MCF 10A (cell line): ENCODE measurements around the gene RTL10. TPM values are rescaled to one million over a fixed set of nuclear protein-coding genes. Genes with fewer than 3 reads are reported as not detected.

Experiments
- BruUV-seq: library from RNA; stranded (reverse); fragments of 400-500 nt; replicated peaks from 2 replicates; lab custom pipeline; 2021; lab: Mats Ljungman, UMichigan
- CTCF ChIA-PET: fragments of 300-600 bp; sonication (Branson Sonifier 250); formaldehyde crosslinking; extraction: SDS; loops from one replicate; lab custom pipeline; 2021; ENCODE audit warnings: antibody characterized with exemption, inconsistent platforms; lab: Yijun Ruan, JAX
- POLR2A ChIA-PET: fragments of 300-600, 350-650 bp; sonication (Branson Sonifier 250); formaldehyde crosslinking; extraction: SDS; loops from one replicate; lab custom pipeline; 2020; ENCODE audit warnings: antibody characterized with exemption, inconsistent platforms; lab: Yijun Ruan, JAX
- DNase-seq: peaks from one replicate; pipeline ENCODE4 v3.0.0-alpha.2; 2018; ENCODE audit not compliant: unreplicated experiment
- H3K27ac Mint-ChIP-seq: one replicate; pipeline ENCODE4 v1.8.0; 2022; ENCODE audit warnings: mild to moderate bottlenecking, low read depth, mixed read lengths; ENCODE audit not compliant: unreplicated experiment
- H3K27me3 Mint-ChIP-seq: one replicate; pipeline ENCODE4 v1.8.0; 2022; ENCODE audit warnings: mixed read lengths; ENCODE audit not compliant: insufficient read depth, unreplicated experiment
- H3K36me3 Mint-ChIP-seq: one replicate; pipeline ENCODE4 v1.8.0; 2022; ENCODE audit warnings: mild to moderate bottlenecking, moderate library complexity, mixed read lengths; ENCODE audit not compliant: insufficient read depth, unreplicated experiment
- H3K4me1 Mint-ChIP-seq: one replicate; pipeline ENCODE4 v1.8.0; 2022; ENCODE audit warnings: mixed read lengths; ENCODE audit not compliant: insufficient read depth, unreplicated experiment
- H3K4me3 Mint-ChIP-seq: one replicate; pipeline ENCODE4 v1.8.0; 2022; ENCODE audit warnings: mild to moderate bottlenecking, moderate library complexity, mixed read lengths; ENCODE audit not compliant: unreplicated experiment
- H3K9me3 Mint-ChIP-seq: one replicate; pipeline ENCODE4 v1.8.0; 2022; ENCODE audit warnings: mixed read lengths; ENCODE audit not compliant: unreplicated experiment
- intact Hi-C: fragments of 100-400 bp; cut with micrococcal nuclease; formaldehyde crosslinking; loops from 2 replicates; pipeline ENCODE4 v1.14.1; 2022
- total RNA-seq: library from RNA; stranded (reverse); gene quantifications from 2 replicates; pipeline ENCODE4 v1.2.3, GENCODE V29; 2022
- TF ChIP-seq, protein P1 (sequence below): fragments of 200-600 bp; IDR thresholded peaks from one replicate; pipeline ENCODE4 v1.8.0; 2022; ENCODE audit warnings: antibody characterized with exemption, mild to moderate bottlenecking; ENCODE audit not compliant: unreplicated experiment

Gene RTL10
- total RNA-seq, 1 experiment from 2014 or later: 20.6 TPM

DNA sequence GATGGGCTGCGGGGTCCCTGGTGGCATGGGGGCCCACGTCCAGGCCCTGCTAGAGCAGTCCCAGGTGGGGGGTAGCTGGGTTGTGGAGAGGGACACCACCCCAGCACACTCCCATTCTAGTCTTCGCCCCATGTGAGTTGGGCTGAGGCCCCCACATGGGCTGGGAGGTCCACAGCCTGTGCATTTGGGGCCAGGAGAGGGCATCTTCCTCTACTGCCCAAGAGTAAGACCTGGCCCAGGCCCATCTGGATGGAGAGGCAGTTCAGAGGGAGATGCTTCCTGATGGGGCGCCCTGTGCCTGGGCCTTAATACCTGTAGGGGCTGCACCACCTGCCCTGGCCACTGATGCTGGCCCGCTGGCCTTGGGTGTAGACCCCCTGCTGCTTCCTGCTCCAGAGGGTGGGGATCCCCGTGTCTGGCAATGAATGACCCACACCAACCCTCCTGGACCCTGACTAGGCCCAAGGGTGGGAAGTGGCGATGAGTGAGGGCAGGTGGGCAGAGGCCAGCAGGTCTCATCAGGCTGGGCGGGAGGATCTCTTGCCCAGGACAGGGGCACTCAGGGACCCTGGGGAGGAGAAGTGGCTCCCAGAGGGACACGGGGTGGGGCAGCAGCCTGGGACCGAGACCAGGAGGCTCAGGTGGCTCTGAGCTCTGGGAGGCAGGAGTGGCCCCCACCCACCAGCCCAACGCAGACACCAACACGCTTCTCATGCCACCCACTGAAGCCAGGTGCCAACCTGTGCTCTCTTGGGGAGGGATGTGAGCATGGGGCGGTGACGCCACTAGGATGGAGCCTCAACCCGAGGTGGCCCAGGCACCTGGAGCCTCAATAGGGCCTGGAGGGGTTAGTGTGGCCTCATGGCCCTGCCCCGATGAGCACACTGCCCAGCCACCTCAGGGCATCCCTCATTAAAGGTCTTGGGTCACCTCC, 17.4 kb upstream of the RTL10 start:
- TF ChIP-seq, protein P1, sequence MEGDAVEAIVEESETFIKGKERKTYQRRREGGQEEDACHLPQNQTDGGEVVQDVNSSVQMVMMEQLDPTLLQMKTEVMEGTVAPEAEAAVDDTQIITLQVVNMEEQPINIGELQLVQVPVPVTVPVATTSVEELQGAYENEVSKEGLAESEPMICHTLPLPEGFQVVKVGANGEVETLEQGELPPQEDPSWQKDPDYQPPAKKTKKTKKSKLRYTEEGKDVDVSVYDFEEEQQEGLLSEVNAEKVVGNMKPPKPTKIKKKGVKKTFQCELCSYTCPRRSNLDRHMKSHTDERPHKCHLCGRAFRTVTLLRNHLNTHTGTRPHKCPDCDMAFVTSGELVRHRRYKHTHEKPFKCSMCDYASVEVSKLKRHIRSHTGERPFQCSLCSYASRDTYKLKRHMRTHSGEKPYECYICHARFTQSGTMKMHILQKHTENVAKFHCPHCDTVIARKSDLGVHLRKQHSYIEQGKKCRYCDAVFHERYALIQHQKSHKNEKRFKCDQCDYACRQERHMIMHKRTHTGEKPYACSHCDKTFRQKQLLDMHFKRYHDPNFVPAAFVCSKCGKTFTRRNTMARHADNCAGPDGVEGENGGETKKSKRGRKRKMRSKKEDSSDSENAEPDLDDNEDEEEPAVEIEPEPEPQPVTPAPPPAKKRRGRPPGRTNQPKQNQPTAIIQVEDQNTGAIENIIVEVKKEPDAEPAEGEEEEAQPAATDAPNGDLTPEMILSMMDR: no peak
- DNase-seq: no peak
- H3K4me1 Mint-ChIP-seq: peaks cover 8% of the 10 kb centered on the region
- POLR2A ChIA-PET: no interaction called here
- no peak overlapping the region for H3K4me3 Mint-ChIP-seq
- H3K9me3 Mint-ChIP-seq: no peaks in the 10 kb centered on the region
- BruUV-seq: no TSS peak
- H3K27me3 Mint-ChIP-seq: no peaks in the 10 kb centered on the region
- intact Hi-C loops: no loop called here
- H3K36me3 Mint-ChIP-seq: peaks cover 7% of the 10 kb centered on the region
- CTCF ChIA-PET: interaction anchor here (1.5 kb wide), 1 partner anchor 141 kb away, joined by 4 read pairs; no protein-coding TSS in a partner anchor
- H3K27ac Mint-ChIP-seq: no peak overlapping the region

GRCh38 chr22:19871023-19871844, 16.6 kb upstream of the RTL10 start:
- ChIA-PET CTCF (interaction anchor here (0.6 to 1.5 kb wide), 2 partner anchors 140 to 710 kb away, joined by 4 to 5 read pairs; no protein-coding TSS in a partner anchor), POLR2A (interaction anchor here (3.1 kb wide), 1 partner anchor 16 kb away, joined by 16 read pairs; the partner anchor contains the start of genes GNB1L and RTL10)
- Mint-ChIP-seq H3K4me3 (no peak overlapping the region), H3K4me1 (peaks cover 8% of the 10 kb centered on the region), H3K9me3 (no peaks in the 10 kb centered on the region), H3K36me3 (peaks cover 7% of the 10 kb centered on the region), H3K27ac (no peak overlapping the region), H3K27me3 (no peaks in the 10 kb centered on the region)
- no peak for DNase-seq
- BruUV-seq: no TSS peak
- TF ChIP-seq, protein P1: no peak
- intact Hi-C loops: no loop called here

DNA sequence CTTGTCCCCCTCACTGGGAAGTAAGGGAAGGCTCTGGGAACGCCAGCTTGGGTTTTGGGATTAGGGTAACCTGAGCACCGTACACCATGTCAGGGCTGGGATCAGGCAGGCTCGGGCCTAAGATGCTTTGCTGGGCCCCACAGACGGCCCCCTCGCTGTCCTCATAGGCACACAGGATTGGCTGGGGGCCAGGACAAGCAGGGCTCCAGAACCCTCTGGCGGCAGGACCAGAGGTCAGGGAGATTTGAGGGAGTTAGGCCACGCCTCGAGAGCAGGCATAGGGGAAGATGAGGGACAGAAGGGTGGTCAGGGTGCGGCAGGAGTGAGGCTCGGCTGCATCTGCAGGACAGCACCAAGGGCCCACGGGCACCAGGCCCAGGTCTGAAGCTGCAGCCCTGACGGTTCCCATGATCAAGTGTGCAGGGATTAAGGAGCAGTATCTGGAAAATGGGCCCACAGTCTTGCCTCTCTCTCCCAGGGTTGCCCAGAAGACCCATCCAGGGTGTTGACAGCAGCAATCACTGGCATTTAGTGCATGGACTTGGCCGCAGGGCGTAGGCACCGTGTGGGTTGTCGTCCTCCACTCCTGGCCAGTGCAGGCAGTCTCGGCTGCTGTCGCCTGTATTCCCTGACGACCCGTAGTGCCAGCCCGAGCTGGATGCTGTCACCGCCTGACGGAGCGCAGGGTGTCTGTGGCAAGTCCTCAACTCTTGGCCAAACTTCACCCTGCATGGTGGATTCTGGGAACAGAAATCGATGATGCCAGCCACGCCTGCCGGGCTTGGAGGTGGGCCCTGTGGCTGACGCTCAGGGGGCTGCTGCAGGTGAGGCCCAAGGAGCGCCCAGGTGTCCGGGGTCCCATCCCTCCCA, 15.7 kb upstream of the RTL10 start:
- BruUV-seq: no TSS peak
- Mint-ChIP-seq H3K36me3 (peaks cover 7% of the 10 kb centered on the region), H3K4me3 (no peak overlapping the region), H3K27ac (no peak overlapping the region), H3K9me3 (no peaks in the 10 kb centered on the region), H3K4me1 (peaks cover 10% of the 10 kb centered on the region), H3K27me3 (no peaks in the 10 kb centered on the region)
- ChIA-PET POLR2A (interaction anchor here (3.1 kb wide), 1 partner anchor 15 kb away, joined by 16 read pairs; the partner anchor contains the start of genes GNB1L and RTL10), CTCF (interaction anchor here (1.5 kb wide), 1 partner anchor 139 kb away, joined by 4 read pairs; no protein-coding TSS in a partner anchor)
- TF ChIP-seq, protein P1: no peak
- intact Hi-C loops: no loop called here
- DNase-seq: no peak
